GM21723 (cell line): Measurements from ENCODE around the gene C1orf105.
"Not testable (repeated sequence)": the region's sequence is repeated elsewhere in the genome, so short reads cannot be mapped to it uniquely, and the experiment has no call there.

Experiments
- ATAC-seq: cut with Tn5 transposase; IDR thresholded peaks from one replicate; pipeline ENCODE4 v1.9.1; 2021; ENCODE audit warnings: mild to moderate bottlenecking, moderate library complexity; ENCODE audit not compliant: unreplicated experiment

The C1orf105 gene

DNA sequence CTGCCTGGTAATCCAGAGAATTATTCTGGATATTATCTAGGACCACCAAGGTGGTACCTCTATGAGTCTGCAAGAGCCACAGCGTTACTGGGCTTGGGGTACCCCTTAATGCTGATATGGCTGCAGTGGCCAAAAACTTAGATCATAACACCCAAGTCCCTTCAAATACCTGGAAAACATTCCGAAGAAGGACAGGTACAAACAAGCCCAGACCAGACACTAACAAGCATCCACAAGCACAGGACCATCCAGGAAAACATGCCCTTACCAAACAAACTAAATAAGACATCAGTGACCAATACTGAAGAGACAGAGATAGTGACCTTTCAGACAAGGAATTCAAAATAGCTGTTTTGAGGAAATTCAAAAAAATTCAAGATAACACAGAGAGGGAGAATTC lies 2.9 kb downstream of the C1orf105 start:
- no peak for ATAC-seq

GRCh38 chr1:172425339-172425738 lies 4.9 kb downstream of the C1orf105 start:
- no peak for ATAC-seq

DNA sequence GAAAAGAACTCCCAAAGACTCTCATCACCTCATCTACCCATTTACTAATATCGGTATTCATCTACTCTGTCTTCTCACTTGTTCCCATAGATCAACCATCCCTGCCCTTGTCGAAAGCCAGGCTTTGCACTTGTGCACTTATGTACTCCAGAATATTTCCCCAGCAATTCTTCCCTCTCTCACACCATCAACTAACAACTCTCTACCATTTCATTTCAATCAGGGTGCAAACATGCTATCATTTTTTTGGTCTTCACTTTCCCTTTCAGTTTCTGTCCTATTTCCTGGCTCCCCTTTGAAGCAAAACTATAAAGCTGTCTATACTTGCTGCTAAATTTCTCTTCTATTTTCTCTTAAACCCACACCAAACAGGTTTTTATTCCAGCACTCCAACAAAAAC lies 6.7 kb downstream of the C1orf105 start:
- ATAC-seq, result no peak

GRCh38 chr1:172429331-172430127 lies 9.0 kb downstream of the C1orf105 start:
- ATAC-seq, result peak; percentile 49

DNA sequence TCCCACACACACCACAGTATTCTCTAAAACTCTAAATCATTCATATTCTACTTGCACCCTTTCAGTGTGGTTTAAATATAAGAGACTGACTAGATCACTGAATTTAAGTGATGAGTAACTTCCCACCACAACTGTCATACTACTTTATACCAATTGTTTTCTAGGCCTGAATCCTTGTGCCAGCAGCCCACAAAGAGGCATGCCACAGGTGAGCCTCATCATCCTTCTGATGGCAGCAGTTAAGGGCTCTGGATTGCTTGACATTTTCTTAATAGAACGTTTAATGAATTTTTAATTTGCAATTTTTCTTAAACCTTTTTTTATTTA lies 9.6 kb downstream of the C1orf105 start:
- ATAC-seq, result no peak

DNA sequence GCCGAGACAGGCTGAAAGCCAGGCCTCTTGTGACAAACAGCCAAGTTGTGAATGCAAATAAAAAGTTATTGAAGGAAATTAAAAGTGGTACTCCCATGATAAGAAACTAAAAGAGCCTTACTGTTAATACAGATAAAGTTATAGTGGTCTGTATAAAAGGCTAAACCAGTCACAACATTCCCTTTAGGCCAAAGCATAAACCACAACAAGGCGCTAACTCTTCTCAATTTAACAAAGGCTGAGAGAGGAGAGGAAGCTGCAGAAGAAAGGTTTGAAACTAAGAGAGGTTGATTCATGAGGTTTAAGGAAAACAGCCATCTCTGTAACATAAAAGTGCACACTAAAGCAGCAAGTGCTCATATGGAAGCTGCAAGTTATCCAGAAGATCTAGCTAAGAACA lies 10.7 kb downstream of the C1orf105 start:
- ATAC-seq, result no peak

DNA sequence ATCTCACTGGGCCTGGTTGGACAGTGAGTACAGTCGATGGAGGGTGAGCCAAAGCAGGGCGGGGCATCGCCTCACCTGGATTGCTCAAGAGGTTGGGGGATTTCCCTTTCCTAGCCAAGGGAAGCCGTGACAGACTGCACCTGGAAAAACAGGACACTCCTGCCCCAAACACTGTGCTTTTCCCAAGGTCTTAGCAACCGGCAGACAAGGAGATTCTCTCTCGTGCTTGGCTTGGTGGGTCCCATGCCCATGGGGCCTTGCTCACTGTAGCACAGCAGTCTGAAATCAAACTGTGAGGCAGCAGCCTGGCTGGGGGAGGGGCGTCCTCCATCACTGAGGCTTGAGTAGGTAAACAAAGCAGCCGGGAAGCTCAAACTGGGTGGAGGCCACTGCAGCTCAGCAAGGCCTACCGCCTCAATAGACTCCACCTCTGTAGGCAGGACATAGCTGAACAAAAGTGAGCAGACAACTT lies 11.3 kb downstream of the C1orf105 start:
- ATAC-seq, result no peak

GRCh38 chr1:172437183-172437582 lies 16.7 kb downstream of the C1orf105 start:
- not testable (repeated sequence) for ATAC-seq

DNA sequence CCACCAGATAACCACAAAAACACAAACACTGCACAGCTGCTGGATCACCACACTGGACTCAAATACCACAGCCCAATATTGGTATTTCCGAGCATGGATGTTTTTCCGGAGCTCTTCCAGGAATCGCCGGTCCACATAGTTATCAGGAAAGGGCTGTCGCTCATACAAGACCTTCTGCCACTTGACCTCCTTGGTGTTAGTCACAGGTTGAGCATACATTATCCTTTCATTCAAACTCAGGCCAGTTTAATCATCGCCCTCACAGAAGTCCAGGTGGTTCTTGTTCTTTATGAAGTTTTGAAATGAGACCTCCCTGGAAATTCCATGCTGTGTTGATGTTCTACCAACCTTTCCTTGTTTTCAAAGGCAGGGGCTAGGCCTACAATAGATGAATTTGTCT lies 21.9 kb downstream of the C1orf105 start:
- ATAC-seq, result no peak

GRCh38 chr1:172442843-172443565 lies 22.5 kb downstream of the C1orf105 start:
- ATAC-seq, result no peak

GRCh38 chr1:172443666-172444453 lies 23.4 kb downstream of the C1orf105 start, which contains the start of gene PIGC:
TSS of gene PIGC (minus strand) at chr1:172444069. CDS start at chr1:172442622, 1,447 bp downstream.
- ATAC-seq, result peak; percentile 100

DNA sequence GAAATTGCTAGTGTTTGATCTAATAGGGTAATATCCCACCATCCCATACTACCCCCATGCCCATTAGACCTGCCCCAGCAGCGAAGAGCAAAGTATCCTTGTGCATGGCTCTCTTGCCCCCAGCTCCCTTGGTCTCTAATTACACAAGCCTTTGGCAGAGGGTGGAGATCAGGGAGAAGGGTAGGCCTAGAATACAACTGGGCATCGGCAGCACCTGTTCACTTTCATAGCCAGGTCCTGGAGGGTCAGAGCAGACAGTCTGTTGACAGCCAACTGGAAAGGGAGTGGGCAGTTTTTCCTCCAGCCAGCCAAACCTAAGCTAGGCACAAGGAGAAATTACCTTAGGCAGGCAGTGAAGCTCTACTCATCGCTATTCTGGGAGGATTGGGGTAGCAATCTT lies 26.1 kb downstream of the C1orf105 start:
- ATAC-seq, result no peak

DNA sequence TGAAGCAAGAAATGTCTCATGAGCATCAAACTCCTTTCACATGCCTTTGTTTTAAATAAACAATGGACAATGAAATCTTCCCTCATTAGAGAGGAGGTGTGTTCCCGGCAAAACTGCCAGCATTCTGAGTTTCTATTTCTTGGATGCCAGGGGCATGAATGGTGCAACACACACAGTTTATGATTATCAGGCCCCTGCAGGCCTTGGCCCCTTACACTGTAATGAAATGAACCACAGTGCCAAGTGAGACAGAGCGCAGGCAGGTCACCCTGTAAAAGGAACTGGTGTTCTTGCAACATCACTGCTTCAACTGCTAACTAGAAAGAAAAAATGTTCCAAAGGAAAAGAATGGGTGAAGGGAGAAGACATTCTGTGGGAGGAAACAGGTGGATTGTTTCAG lies 27.2 kb downstream of the C1orf105 start:
- ATAC-seq, result no peak

DNA sequence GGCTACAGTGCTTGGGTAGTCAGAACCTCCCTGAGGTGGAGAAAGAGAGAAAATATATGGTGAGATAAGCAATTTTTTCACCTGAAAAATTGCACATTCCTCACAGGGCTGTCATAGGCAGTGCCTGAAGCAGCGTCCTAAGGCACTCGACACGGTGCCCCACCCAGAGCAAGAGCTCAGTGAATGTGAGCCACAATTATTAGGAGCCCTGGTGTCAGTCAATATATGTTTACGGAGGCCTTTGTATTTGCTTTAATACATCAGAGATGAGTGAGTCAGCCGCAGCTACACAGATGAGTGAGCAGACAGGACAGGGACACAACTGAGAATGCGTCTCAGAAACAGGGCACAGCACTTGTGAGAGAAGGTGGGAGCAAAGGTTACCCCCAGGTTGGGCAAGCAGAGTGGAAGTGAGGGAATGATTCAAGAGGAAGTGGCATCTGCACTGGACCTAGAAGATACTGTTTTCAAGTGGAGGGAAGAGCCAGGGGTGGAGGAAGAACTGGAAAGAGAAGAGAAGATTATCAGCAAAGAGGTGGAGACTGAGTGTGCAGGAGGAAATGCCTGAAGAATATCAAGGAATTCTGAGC lies 28.6 kb downstream of the C1orf105 start:
- no peak for ATAC-seq

DNA sequence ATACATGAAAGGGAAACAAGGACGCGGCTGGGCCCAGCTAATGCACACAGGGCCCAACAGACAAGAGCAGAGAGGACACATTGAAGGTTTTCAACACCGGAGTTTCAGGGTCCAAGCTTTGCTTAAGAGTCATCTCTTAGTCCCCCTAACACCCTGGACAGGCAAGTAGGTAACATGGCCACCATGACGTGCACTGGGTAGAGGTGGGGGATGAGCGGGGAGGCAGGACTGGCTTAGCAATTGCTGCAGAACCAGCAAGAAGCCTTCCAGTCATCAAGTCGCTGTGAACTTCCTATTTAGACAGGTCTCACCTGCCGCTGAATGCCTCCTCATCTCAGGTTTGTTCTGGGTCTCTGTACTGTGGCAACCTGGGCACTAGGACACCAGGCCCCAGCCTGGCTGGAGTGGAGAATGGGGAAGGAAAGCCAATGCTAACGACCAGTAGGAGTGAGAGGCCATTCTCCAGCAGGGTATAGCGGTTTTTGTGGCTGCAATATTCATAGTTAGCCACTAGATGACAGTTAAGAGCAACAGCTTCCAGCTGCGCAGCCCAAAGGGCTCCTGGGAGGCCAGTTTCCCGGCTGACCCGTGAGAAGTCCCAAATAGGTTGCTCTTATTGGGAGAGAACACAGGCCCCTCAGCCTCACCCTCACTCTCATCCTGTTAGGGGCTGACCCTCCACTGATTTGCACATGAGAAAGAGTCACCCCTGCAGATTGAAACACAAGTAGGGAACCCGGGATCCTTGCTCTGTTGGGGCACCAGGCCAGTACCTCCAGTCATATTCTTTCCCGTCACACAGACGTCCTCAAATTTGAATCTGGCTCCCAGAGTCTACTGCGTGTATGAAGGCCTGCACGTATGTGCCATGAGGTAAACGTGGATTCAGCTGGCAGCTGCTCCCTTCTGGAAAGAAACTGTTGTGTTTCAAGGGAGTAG lies 29.4 kb downstream of the C1orf105 start:
- ATAC-seq, result peak; percentile 90

DNA sequence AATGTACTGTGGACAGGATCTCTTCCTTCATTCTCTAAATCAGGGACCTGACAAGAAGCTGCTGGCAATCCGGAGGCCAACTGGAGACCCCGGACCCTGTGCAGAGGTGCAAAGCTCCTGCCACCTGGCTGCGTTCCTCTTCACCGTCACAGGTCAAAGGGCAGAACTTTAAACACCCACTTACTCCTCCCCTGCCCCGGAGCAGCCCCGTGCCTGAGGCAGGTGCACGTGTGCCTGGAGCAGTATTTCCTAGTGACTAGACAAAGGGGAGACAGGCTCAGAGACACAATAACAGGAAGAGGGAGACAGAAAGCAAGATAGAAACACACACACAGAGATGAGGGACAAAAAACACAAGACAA lies 30.0 kb downstream of the C1orf105 start:
- no peak for ATAC-seq

DNA sequence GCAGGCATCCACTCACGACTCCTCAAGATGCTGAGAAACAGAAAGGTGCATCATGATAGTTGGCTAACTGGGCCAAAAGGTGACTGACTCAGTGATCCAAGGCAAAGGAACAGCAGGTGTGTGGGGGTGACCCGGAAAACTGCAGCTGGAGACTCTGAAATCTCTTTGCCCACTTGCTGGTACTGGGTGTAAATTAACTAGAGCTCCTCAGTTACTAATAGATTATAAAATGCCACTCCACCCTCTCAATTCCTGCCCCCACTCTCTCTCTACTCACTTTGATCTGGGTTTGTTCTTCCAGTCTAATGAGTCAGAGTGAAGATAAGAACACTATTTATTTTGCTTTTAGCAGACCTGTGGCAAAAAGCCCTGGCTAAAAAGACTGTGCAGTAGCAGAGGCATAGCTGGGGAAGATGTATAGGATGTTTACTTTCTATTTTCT lies 30.5 kb downstream of the C1orf105 start:
- ATAC-seq, result no peak

GRCh38 chr1:172452536-172453152 lies 32.2 kb downstream of the C1orf105 start:
- ATAC-seq, result no peak

GRCh38 chr1:172453153-172453545 lies 32.7 kb downstream of the C1orf105 start:
- ATAC-seq, result no peak

- no peak for ATAC-seq
Observed at GRCh38 chr1:172453607-172454006, 33.1 kb downstream of the C1orf105 start.
